Tibial nerve (tissue), 3 donors: Measurements from ENCODE around the gene TAAR6.

ENCODE experiments used
- POLR2A ChIP-seq, 2 donors: fragments of 450-650 bp; IDR thresholded peaks; one replicate each; pipeline ENCODE4 v1.6.1; 2017; ENCODE audit warnings: antibody characterized with exemption in 2 of 2, mild to moderate bottlenecking in 2 of 2, moderate library complexity in 2 of 2
- TF ChIP-seq, protein P1 (sequence below), 5 experiments: fragments of 200-600 bp in 3 of 5; fragments of 450-650 bp in 2 of 5; sonication (generic) in 3 of 5; IDR thresholded peaks; one replicate each; pipeline ENCODE4 v1.5.1; 2016 to 2019; ENCODE audit warnings: antibody characterized with exemption in 5 of 5, mild to moderate bottlenecking in 3 of 5, moderate library complexity in 2 of 5

DNA sequence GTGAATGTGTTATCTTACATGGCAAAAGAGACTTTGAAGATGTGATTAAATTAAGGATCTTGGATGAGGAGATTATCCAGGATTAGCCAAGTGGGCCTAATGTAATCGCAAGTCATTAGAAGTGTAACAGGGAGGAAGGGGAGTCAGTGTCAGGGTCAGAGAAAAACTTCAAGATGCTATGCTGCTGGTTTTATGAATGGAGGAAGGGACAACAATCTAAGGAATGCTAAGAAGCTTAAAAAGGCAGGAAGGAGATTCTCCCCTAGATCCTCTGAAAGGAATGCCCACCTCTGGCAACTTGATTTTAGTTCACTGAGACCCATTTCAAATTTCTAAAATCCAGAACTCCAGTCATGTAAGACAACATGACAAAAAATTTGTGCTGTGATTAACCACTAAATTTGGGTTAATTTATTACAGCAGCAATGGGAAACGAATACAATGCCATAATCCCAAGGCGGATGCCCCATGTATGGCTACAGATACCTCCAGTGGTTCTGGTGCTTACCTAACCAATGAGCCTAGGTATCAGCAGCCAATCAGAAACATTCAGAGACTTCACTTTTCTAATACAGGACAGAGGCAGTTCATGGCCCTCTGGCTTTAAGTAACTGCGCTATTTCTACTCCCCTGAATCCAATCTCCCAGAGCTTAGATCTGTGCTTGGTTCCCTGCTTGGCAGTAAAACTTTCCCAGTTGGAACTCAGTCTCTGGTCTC is 21.2 kb upstream of the TAAR6 start:
- TF ChIP-seq, protein P1, sequence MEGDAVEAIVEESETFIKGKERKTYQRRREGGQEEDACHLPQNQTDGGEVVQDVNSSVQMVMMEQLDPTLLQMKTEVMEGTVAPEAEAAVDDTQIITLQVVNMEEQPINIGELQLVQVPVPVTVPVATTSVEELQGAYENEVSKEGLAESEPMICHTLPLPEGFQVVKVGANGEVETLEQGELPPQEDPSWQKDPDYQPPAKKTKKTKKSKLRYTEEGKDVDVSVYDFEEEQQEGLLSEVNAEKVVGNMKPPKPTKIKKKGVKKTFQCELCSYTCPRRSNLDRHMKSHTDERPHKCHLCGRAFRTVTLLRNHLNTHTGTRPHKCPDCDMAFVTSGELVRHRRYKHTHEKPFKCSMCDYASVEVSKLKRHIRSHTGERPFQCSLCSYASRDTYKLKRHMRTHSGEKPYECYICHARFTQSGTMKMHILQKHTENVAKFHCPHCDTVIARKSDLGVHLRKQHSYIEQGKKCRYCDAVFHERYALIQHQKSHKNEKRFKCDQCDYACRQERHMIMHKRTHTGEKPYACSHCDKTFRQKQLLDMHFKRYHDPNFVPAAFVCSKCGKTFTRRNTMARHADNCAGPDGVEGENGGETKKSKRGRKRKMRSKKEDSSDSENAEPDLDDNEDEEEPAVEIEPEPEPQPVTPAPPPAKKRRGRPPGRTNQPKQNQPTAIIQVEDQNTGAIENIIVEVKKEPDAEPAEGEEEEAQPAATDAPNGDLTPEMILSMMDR (IDR thresholded peaks at IDR 0.05): no peak
- no peak for TF ChIP-seq POLR2A (IDR thresholded peaks at IDR 0.05)
